AG04449 (cell line): ENCODE measurements around the gene CHMP2A.

Experiments used
- CTCF ChIA-PET: fragments of 350-600 bp; formaldehyde crosslinking; extraction: SDS; loops from one replicate; lab custom pipeline; 2021; ENCODE audit warnings: antibody characterized with exemption; lab: Yijun Ruan, JAX
- POLR2A ChIA-PET: fragments of 400-600, 350-600 bp; formaldehyde crosslinking; extraction: SDS; loops from one replicate; lab custom pipeline; 2020; ENCODE audit warnings: antibody characterized with exemption, inconsistent platforms; lab: Yijun Ruan, JAX
- DNase-seq: peaks from one replicate; pipeline ENCODE4 v3.0.0-alpha.2; 2010; ENCODE audit warnings: low read depth, low spot score
- H3K4me3 ChIP-seq: 2 replicates; pipeline ENCODE4 v1.5.1; 2011; ENCODE audit warnings: low read depth, mild to moderate bottlenecking, control low read depth, low read length
- TF ChIP-seq, protein P1 (sequence below): IDR thresholded peaks from one replicate; pipeline ENCODE4 v1.5.1; 2011; ENCODE audit warnings: mild to moderate bottlenecking, moderate library complexity, low read length, control low read depth, inconsistent platforms; ENCODE audit not compliant: insufficient read depth; ENCODE audit errors: missing control alignments

Gene CHMP2A

DNA sequence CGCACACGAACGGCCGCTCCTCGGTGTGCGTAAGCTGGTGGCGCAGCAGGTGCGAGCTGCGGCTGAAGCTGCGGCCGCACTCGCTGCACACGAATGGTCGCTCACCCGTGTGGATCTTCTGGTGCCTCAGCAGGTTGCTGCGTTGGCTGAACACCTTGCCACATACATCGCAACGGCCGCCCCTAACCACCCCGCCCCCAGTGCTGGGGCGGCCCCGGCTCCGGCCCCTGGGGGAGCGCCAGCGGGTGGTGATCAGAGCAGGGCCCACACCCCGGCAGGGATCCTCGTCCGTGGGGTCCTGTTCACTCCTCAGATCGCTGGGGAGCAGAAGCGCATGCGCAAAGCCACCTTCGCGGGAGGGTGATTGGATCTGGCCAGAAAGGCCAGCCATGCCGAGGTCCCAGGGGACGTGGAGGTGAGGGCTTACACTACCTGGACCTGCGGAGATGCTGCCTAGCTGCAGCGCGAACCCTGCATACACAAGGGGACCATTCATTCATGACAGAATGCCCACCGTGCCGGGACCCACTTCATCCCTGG is 8.2 kb upstream of the CHMP2A start:
- ChIA-PET POLR2A (no interaction called here), CTCF (interaction anchor here (1.0 to 1.6 kb wide), 3 partner anchors 15 to 48 kb away, joined by 3 to 4 read pairs (median 4); no protein-coding TSS in a partner anchor)
- H3K4me3 ChIP-seq, result peak overlapping the region; percentile 49
- TF ChIP-seq, protein P1, sequence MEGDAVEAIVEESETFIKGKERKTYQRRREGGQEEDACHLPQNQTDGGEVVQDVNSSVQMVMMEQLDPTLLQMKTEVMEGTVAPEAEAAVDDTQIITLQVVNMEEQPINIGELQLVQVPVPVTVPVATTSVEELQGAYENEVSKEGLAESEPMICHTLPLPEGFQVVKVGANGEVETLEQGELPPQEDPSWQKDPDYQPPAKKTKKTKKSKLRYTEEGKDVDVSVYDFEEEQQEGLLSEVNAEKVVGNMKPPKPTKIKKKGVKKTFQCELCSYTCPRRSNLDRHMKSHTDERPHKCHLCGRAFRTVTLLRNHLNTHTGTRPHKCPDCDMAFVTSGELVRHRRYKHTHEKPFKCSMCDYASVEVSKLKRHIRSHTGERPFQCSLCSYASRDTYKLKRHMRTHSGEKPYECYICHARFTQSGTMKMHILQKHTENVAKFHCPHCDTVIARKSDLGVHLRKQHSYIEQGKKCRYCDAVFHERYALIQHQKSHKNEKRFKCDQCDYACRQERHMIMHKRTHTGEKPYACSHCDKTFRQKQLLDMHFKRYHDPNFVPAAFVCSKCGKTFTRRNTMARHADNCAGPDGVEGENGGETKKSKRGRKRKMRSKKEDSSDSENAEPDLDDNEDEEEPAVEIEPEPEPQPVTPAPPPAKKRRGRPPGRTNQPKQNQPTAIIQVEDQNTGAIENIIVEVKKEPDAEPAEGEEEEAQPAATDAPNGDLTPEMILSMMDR, result no peak
- DNase-seq, result no peak

DNA sequence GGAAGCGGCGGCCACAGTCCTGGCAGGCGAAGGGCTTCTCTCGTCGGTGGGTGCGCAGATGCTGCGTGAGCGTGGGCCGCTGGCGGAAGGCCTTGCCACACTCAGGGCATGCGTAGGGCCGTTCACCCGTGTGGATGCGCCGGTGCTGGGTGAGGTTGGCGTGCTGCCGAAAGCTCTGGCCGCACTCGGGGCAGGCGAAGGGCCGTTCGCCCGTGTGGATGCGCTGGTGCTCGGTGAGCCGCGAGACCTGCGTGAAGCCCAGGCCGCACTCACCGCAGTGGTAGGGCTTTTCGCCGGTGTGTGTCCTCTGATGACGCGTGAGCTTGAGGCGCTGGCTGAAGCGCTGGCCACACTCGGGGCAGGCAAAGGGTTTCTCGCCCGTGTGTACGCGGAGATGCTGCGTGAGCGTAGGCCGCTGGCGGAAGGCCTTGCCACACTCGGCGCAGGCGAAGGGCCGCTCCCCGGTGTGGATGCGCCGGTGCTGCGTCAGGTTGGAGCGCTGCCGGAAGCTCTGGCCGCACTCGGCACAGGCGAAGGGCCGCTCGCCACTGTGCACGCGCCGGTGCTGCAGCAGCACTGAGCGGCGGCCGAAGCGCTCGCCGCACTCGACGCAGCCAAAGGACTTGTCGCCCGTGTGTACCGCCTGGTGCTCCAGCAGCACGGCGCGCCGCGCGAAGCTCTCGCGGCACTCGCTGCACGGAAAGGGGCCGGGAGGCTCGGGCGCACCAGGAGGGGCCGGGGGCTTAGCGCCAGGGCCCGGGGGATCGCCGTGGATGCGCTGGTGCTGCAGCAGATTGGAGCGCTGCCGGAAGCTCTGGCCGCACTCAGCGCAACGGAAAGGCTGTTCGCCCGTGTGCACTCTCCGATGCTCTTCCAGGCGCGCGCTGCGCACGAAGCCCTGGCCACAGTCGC is 7.5 kb upstream of the CHMP2A start:
- TF ChIP-seq, protein P1, result no peak
- ChIA-PET POLR2A (interaction anchor here (1.0 kb wide), 1 partner anchor 9 kb away, joined by 4 read pairs; no protein-coding TSS in a partner anchor), CTCF (interaction anchor here (1.0 to 2.5 kb wide), 4 partner anchors 16 to 48 kb away, joined by 3 to 11 read pairs (median 4); partner anchors contain the start of gene ZBTB45)
- peak overlapping the region; percentile 49 for H3K4me3 ChIP-seq
- no peak for DNase-seq

DNA sequence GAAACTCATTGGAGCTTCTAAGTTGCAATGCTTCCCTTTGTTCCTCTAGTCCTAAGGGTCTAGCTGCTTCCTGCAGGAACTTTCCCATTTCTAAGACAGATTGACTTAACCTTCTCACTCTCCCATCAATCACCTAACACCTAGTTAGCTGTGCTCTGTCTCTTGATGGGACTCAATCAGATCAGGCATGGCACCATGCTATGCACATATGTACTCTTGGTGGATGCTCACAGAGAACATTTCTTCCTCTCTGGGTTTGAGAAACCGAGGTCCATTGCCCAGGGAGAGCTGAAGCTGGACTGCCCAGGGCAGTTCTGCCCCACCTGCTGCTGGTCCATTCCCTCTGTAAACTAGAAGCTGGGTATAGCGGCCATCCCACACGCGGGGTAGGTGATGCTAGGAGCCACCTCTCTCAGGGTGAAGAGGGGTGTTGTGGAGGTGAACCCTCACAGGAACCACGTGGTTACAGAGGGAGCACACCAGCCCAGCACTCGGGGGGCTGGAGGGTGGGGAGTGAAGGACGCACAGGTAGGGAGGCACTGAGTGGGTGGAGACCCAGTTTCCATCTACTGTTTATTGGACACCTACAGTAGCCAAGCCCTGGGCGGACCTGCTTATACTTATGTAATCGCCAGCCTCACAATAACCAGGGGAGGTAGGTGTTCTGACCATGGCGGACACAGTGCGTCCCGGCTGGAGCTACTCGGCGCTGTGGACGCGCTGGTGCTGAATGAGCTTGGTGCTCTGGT is 6.6 kb upstream of the CHMP2A start:
- DNase-seq, result no peak
- TF ChIP-seq, protein P1, result no peak
- no peak overlapping the region; the same call in 1 of the 2 replicates for H3K4me3 ChIP-seq
- ChIA-PET POLR2A (interaction anchor here (0.6 to 1.3 kb wide), 4 partner anchors 10 to 17 kb away, joined by 3 to 5 read pairs (median 4); no protein-coding TSS in a partner anchor), CTCF (interaction anchor here (1.6 to 2.5 kb wide), 2 partner anchors 17 to 43 kb away, joined by 4 to 11 read pairs; partner anchors contain the start of gene ZBTB45)

DNA sequence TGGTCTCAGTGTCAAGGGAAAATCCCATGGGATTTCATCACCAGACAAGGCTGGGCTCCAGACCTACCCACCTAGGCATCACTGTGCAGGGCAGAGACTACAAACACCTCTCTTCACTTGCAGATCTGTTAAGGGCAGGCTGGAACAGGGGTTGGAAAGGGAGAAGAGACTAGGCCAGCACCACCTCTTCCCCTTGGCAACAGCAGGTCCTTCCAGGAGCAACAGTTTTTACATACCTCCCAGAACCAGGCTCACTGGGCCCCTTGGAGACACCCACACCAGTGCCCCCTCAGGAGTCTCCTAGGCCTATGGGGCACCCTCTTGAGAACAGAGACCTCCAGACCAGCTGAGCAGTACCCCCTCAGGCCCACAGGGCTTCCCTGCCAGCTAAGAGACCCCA is 6.0 kb upstream of the CHMP2A start:
- CTCF ChIA-PET, result interaction anchor here (2.5 kb wide), 1 partner anchor 42 kb away, joined by 11 read pairs; the partner anchor contains the start of gene ZBTB45
- TF ChIP-seq, protein P1, result no peak
- no peak overlapping the region for H3K4me3 ChIP-seq
- DNase-seq, result no peak
- POLR2A ChIA-PET, result interaction anchor here (0.6 to 1.3 kb wide), 3 partner anchors 9 to 16 kb away, joined by 3 to 5 read pairs (median 4); no protein-coding TSS in a partner anchor

DNA sequence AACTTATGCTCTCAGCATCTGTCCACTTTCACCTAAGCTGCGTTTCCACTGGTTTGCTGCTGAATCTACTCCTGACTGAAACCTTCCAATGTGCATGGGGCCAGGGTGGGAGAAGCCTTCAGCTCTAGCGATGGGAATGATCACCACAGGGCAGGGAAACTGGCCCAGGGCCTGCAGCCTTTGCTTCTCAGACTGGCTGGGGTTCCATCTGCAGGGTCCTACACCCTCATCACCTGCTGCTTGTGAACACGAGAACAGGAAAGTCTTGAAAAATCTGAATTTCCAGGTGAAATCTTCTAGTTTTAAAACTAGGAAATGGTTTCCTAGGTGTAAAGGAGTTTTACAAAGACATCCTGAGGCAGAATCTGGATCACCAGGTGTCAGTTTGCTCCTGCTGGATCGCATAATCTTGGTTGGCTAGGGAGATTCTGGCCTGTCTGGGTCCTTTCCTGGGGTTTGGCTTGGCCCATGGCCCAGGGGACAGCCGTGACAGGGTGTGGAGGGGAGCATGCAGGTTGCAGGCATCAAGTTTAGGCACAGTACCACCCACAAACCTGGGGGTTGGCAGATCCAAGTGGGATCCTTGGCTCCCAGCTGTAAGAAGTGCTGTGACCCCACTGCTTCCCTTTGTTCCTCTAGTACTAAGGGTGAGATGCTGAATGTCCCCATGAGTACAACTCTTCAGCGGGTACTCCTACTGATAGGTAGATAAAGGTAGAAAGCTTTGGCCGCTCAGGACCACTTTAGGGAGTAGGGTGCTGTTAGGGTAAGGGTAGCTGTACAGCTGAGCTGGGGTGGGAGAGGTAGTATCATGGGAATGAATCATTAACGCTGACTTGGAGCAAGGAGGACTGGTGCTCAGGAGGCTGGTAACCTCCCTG is 5.3 kb upstream of the CHMP2A start:
- CTCF ChIA-PET, result interaction anchor here (1.8 to 2.5 kb wide), 2 partner anchors 41 kb away, joined by 10 to 11 read pairs; partner anchors contain the start of gene ZBTB45
- peak overlapping the region; percentile 85 for H3K4me3 ChIP-seq
- DNase-seq, result no peak
- TF ChIP-seq, protein P1, result no peak
- POLR2A ChIA-PET, result interaction anchor here (0.6 to 1.5 kb wide), 7 partner anchors 9 to 198 kb away, joined by 3 to 7 read pairs (median 4); partner anchors contain the start of genes MZF1, TRIM28 and ZNF497
